Neural cell (in vitro differentiated cells): ENCODE data around the gene HDAC4. TPM values are rescaled to one million over a fixed set of nuclear protein-coding genes. Genes with fewer than 3 reads are reported as not detected.

ENCODE experiments used
- H2AFZ ChIP-seq: fragments of 200-600, 300-800 bp; sonication (generic), shearing (Covaris generic); 2 replicates; pipeline ENCODE4 v1.6.0; 2014; ENCODE audit warnings: low read depth, mild to moderate bottlenecking, antibody characterized with exemption, low read length, moderate library complexity
- H3F3A ChIP-seq: fragments of 200-600 bp; shearing (Covaris generic); 2 replicates; pipeline ENCODE4 v1.6.1; 2016; ENCODE audit warnings: mild to moderate bottlenecking, moderate library complexity, mixed read lengths, antibody characterized with exemption, low read length; ENCODE audit not compliant: insufficient read depth, poor library complexity, severe bottlenecking
- H3K27ac ChIP-seq: fragments of 200-600, 300-800 bp; sonication (generic), shearing (Covaris generic); 2 replicates; pipeline ENCODE4 v1.5.1; 2014; ENCODE audit warnings: mild to moderate bottlenecking, low read length, moderate library complexity
- H3K27me3 ChIP-seq: fragments of 300-800, 200-600 bp; sonication (generic), shearing (Covaris generic); 2 replicates; pipeline ENCODE4 v1.6.0; 2014; ENCODE audit warnings: mild to moderate bottlenecking, low read depth, low read length, moderate library complexity; ENCODE audit not compliant: insufficient read depth
- H3K36me3 ChIP-seq: fragments of 300-800, 200-600 bp; sonication (generic), shearing (Covaris generic); 2 replicates; pipeline ENCODE4 v1.5.1; 2014; ENCODE audit warnings: mild to moderate bottlenecking, antibody characterized with exemption, low read length, moderate library complexity; ENCODE audit not compliant: insufficient read depth
- H3K4me2 ChIP-seq: fragments of 300-800, 200-600 bp; sonication (generic), shearing (Covaris generic); 2 replicates; pipeline ENCODE4 v1.6.0; 2014; ENCODE audit warnings: mild to moderate bottlenecking, low read length
- H3K4me3 ChIP-seq: fragments of 300-800, 200-600 bp; sonication (generic), shearing (Covaris generic); 2 replicates; pipeline ENCODE4 v1.5.1; 2014; ENCODE audit warnings: mild to moderate bottlenecking, low read length, moderate library complexity
- H3K79me2 ChIP-seq: fragments of 200-600 bp; shearing (Covaris generic); replicated peaks from 2 replicates; pipeline ENCODE4 v1.6.0; 2014; ENCODE audit warnings: mild to moderate bottlenecking, low read length, moderate library complexity; ENCODE audit not compliant: insufficient read depth
- H3K9ac ChIP-seq: fragments of 300-800, 200-600 bp; sonication (generic), shearing (Covaris generic); 2 replicates; pipeline ENCODE4 v1.6.1; 2016; ENCODE audit warnings: mild to moderate bottlenecking, low read length, mixed read lengths
- H3K9me2 ChIP-seq: fragments of 200-600 bp; shearing (Covaris generic); 2 replicates; pipeline ENCODE4 v1.6.1; 2016; ENCODE audit warnings: mild to moderate bottlenecking, low read length, mixed read lengths; ENCODE audit not compliant: insufficient read depth
- H3K9me3 ChIP-seq: fragments of 200-600, 300-800 bp; sonication (generic), shearing (Covaris generic); 2 replicates; pipeline ENCODE4 v1.6.1; 2016; ENCODE audit warnings: mild to moderate bottlenecking, mixed run types, low read length, moderate library complexity, mixed read lengths
- H4K20me1 ChIP-seq: fragments of 200-600 bp; shearing (Covaris generic); 2 replicates; pipeline ENCODE4 v1.6.1; 2016; ENCODE audit warnings: mild to moderate bottlenecking, mixed run types; ENCODE audit not compliant: insufficient read depth
- EP300 ChIP-seq: fragments of 450-650 bp; conservative IDR thresholded peaks from 2 replicates; pipeline ENCODE4 v1.6.1; 2014; ENCODE audit warnings: antibody characterized with exemption, mild to moderate bottlenecking, moderate library complexity; ENCODE audit not compliant: poor library complexity, severe bottlenecking
- EZH2 ChIP-seq: fragments of 200-600, 300-800 bp; shearing (Covaris generic), sonication (generic); IDR thresholded peaks from 2 replicates; pipeline ENCODE4 v1.6.1; 2014; ENCODE audit warnings: antibody characterized with exemption, low read length, borderline replicate concordance, mild to moderate bottlenecking; ENCODE audit not compliant: insufficient read depth, poor library complexity, severe bottlenecking
- MXI1 ChIP-seq: fragments of 450-650 bp; conservative IDR thresholded peaks from 2 replicates; pipeline ENCODE4 v1.6.1; 2014; ENCODE audit warnings: antibody characterized with exemption, mild to moderate bottlenecking; ENCODE audit not compliant: poor library complexity, severe bottlenecking
- POLR2AphosphoS5 ChIP-seq: IDR thresholded peaks from 2 replicates; pipeline ENCODE4 v1.6.1; 2012
- RAD21 ChIP-seq: fragments of 450-650 bp; conservative IDR thresholded peaks from 2 replicates; pipeline ENCODE4 v1.6.1; 2014; ENCODE audit warnings: antibody characterized with exemption, mild to moderate bottlenecking, moderate library complexity
- SMC3 ChIP-seq: fragments of 450-650 bp; conservative IDR thresholded peaks from 2 replicates; pipeline ENCODE4 v1.6.1; 2014; ENCODE audit warnings: antibody characterized with exemption, mild to moderate bottlenecking, moderate library complexity; ENCODE audit not compliant: poor library complexity
- TAF1 ChIP-seq: IDR thresholded peaks from 2 replicates; pipeline ENCODE4 v1.6.1; 2012; ENCODE audit warnings: low read depth
- polyA plus RNA-seq: library from polyadenylated mRNA; depleted of rRNA; stranded (reverse); fragments of >200 nt; gene quantifications from 2 replicates; pipeline ENCODE4 v1.2.3, GENCODE V29; 2014
- TF ChIP-seq, protein P1 (sequence below): IDR thresholded peaks from 2 replicates; pipeline ENCODE4 v1.6.1; 2012; ENCODE audit warnings: borderline replicate concordance
- TF ChIP-seq, protein P2 (sequence below): fragments of 450-650 bp; IDR thresholded peaks from 2 replicates; pipeline ENCODE4 v1.5.1; 2014; ENCODE audit warnings: antibody characterized with exemption, mild to moderate bottlenecking, moderate library complexity; ENCODE audit not compliant: poor library complexity, severe bottlenecking

Gene HDAC4
- polyA plus RNA-seq, 1 donor from 2014 or later: 3.4 TPM

DNA sequence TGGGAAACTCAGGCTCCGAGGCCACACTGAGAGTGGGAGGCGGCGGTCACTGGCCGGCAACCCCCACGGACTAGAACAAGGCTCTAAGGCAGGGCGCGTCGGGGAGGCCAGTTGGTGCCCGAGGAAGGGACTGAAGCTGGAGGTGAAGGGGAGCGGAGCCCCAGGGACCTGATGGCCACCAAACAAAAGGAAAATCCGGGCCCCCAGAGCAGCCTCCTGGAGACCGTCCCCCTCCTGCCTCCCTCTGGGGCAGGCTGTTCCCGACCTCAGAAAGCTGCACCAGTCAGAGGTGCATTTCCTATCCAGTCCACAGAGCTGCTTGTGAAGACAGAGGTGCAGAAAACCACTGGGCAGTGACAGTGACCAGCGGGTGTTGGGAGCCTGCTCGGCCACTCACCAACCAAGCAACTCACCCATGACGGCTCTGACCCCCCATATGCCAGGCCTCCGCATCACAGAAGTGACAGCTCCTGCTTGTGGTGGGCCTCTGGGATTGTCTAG lies 380.2 kb downstream of the HDAC4 start:
- no peaks in the 10 kb centered on the region for H3K27me3 ChIP-seq
- TF ChIP-seq, protein P1, sequence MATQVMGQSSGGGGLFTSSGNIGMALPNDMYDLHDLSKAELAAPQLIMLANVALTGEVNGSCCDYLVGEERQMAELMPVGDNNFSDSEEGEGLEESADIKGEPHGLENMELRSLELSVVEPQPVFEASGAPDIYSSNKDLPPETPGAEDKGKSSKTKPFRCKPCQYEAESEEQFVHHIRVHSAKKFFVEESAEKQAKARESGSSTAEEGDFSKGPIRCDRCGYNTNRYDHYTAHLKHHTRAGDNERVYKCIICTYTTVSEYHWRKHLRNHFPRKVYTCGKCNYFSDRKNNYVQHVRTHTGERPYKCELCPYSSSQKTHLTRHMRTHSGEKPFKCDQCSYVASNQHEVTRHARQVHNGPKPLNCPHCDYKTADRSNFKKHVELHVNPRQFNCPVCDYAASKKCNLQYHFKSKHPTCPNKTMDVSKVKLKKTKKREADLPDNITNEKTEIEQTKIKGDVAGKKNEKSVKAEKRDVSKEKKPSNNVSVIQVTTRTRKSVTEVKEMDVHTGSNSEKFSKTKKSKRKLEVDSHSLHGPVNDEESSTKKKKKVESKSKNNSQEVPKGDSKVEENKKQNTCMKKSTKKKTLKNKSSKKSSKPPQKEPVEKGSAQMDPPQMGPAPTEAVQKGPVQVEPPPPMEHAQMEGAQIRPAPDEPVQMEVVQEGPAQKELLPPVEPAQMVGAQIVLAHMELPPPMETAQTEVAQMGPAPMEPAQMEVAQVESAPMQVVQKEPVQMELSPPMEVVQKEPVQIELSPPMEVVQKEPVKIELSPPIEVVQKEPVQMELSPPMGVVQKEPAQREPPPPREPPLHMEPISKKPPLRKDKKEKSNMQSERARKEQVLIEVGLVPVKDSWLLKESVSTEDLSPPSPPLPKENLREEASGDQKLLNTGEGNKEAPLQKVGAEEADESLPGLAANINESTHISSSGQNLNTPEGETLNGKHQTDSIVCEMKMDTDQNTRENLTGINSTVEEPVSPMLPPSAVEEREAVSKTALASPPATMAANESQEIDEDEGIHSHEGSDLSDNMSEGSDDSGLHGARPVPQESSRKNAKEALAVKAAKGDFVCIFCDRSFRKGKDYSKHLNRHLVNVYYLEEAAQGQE: no peak
- no peak for TF ChIP-seq POLR2AphosphoS5
- TF ChIP-seq RAD21: no peak
- TF ChIP-seq SMC3: no peak
- TF ChIP-seq TAF1: no peak
- no peak for TF ChIP-seq EP300
- TF ChIP-seq, protein P2, sequence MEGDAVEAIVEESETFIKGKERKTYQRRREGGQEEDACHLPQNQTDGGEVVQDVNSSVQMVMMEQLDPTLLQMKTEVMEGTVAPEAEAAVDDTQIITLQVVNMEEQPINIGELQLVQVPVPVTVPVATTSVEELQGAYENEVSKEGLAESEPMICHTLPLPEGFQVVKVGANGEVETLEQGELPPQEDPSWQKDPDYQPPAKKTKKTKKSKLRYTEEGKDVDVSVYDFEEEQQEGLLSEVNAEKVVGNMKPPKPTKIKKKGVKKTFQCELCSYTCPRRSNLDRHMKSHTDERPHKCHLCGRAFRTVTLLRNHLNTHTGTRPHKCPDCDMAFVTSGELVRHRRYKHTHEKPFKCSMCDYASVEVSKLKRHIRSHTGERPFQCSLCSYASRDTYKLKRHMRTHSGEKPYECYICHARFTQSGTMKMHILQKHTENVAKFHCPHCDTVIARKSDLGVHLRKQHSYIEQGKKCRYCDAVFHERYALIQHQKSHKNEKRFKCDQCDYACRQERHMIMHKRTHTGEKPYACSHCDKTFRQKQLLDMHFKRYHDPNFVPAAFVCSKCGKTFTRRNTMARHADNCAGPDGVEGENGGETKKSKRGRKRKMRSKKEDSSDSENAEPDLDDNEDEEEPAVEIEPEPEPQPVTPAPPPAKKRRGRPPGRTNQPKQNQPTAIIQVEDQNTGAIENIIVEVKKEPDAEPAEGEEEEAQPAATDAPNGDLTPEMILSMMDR: no peak
- TF ChIP-seq MXI1: no peak
- TF ChIP-seq EZH2: no peak
- no peaks in the 10 kb centered on the region for H3K9me2 ChIP-seq
- H3K4me3 ChIP-seq: no peak overlapping the region
- no peaks in the 10 kb centered on the region for H3K9me3 ChIP-seq
- H2AFZ ChIP-seq: no peak overlapping the region
- no peaks in the 10 kb centered on the region for H3K79me2 ChIP-seq
- H3F3A ChIP-seq: no peaks in the 10 kb centered on the region
- no peak overlapping the region for H3K27ac ChIP-seq
- H3K4me2 ChIP-seq: no peak overlapping the region
- H3K36me3 ChIP-seq: no peaks in the 10 kb centered on the region
- no peaks in the 10 kb centered on the region for H4K20me1 ChIP-seq
- H3K9ac ChIP-seq: no peak overlapping the region

DNA sequence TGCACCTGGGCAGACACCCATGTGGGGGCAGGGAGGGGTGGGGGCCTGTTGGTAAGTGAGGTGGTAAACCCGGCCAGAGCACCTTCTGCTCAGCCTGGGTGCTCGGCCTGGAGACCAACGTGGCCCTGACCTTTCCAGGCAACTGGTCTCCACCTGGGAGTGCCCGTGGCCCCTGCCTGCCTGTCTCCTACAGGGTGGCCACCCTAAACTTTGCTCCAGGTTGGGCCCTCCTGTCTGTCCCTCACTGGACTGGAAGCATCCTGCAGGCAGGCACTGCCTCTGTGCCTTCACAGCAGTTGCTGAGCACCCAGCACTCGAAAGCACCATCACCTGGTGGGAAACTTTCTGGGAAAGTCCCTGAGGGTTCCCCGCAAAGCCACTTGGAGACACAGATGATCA lies 381.6 kb downstream of the HDAC4 start:
- Histone ChIP-seq H3K79me2 (no peaks in the 10 kb centered on the region), H3K9ac (no peak overlapping the region), H3K9me3 (no peaks in the 10 kb centered on the region), H3K4me2 (no peak overlapping the region), H3K36me3 (no peaks in the 10 kb centered on the region), H2AFZ (no peak overlapping the region), H3K27ac (no peak overlapping the region), H3F3A (no peaks in the 10 kb centered on the region), H3K9me2 (no peaks in the 10 kb centered on the region), H4K20me1 (no peaks in the 10 kb centered on the region), H3K4me3 (no peak overlapping the region), H3K27me3 (no peaks in the 10 kb centered on the region)
- TF ChIP-seq EP300: no peak
- TF ChIP-seq, protein P1: no peak
- TF ChIP-seq, protein P2: no peak
